Regular cardiac myocyte (primary cell): ENCODE results near the gene GRAMD1C. TPM values are rescaled to one million over a fixed set of nuclear protein-coding genes. Genes with fewer than 3 reads are reported as not detected.

Experiments
- total RNA-seq: library from RNA; depleted of rRNA; stranded (reverse); fragments of >200 nt; gene quantifications from 2 replicates; pipeline ENCODE4 v1.2.3, GENCODE V29; 2014

The GRAMD1C gene
- 3.7 and 7.5 TPM in 2 replicates for total RNA-seq

GRCh38 chr3:113838631-113839209, at the start of gene GRAMD1C:
TSS of gene GRAMD1C (plus strand) at chr3:113838788. CDS start at chr3:113838910, 122 bp downstream.

GRCh38 chr3:113947372-113948014, 108.9 kb downstream of the GRAMD1C start, which contains the start of gene ZDHHC23:
TSS of gene ZDHHC23 (plus strand) at chr3:113948013. CDS start at chr3:113948803, 790 bp downstream.

Other genes starting within 250 kb of the GRAMD1C start
- 3.8 and 4.5 TPM in 2 replicates for gene USF3, start 142.1 kb upstream of the GRAMD1C start, total RNA-seq
- gene NAA50, start 92.5 kb upstream of the GRAMD1C start, total RNA-seq, result 204 and 242 TPM in 2 replicates
- 130 and 189 TPM in 2 replicates for gene ATP6V1A, start 91.8 kb upstream of the GRAMD1C start, total RNA-seq
- 3.1 and 3.5 TPM in 2 replicates for gene ZDHHC23, start 109.2 kb downstream of the GRAMD1C start, total RNA-seq
- 1.3 and 2.0 TPM in 2 replicates for gene CCDC191, start 217.7 kb downstream of the GRAMD1C start, total RNA-seq
- gene QTRT2, start 217.9 kb downstream of the GRAMD1C start, total RNA-seq, result 13.2 and 24.5 TPM in 2 replicates